HG03342 (cell line): Measurements from ENCODE around the gene PMCH.
"Not testable (repeated sequence)": the region's sequence is repeated elsewhere in the genome, so short reads cannot be mapped to it uniquely, and the experiment has no call there.

Experiments
- ATAC-seq: cut with Tn5 transposase; IDR thresholded peaks from one replicate; pipeline ENCODE4 v1.9.1; 2021; ENCODE audit warnings: mild to moderate bottlenecking, moderate library complexity; ENCODE audit not compliant: unreplicated experiment

The PMCH gene, protein sequence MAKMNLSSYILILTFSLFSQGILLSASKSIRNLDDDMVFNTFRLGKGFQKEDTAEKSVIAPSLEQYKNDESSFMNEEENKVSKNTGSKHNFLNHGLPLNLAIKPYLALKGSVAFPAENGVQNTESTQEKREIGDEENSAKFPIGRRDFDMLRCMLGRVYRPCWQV

DNA sequence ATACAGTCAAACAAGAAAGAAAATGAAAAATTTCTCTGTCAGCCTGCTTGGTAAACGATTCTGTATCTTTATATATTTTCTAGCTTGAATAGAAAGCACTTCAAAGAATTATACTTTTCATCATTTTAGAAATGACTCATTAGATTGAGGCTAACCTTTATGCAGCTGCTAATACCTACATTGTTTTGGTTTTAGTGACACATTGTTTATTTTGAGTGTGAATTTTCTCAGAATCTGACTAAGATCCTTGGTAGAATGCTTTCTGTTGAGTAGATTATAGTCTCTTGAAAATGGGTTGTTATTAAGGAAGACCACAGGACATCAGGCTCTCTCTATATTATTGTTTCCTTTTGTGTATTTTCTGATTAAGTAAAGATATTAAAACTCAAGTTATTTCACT, at the start of gene PMCH:
Gene PMCH (minus strand): TSS at position 45 of the 400 bp plus-strand sequence. CDS start 63 bp downstream, outside the sequence.
- no peak for ATAC-seq

DNA sequence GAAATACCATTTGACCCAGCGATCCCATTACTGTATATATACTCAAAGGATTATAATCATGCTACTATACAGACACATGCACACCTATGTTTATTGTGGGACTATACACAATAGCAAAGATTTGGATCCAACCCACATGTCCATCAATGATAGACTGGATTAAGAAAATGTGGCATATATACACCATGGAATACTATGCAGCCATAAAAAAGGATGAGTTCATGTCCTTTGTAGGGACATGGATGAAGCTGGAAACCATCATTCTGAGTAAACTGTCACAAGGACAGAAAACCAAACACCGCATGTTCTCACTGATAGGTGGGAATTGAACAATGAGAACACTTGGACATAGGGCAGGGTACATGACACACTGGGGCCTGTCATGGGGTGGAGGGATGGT, 43.2 kb upstream of the PMCH start:
- ATAC-seq, result not testable (repeated sequence)

DNA sequence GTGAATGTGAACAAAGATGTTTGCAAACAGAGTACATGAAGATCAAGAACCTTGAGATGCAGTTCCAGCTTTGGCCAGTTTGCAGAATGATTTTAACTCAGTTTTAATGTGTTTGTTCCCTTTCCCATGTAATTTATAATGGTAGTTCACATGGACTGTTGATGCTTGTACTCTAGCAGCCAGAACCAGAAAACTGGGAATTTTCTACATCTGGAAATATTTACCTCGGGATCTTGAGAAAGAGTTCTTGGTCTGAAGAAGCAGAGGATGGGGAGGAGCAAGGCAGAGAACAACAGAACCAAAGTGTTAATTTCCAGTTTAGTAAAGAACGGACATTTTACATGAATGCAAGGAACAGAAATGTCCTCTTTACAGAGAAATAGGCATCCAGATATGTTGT, 37.0 kb upstream of the PMCH start:
- no peak for ATAC-seq

DNA sequence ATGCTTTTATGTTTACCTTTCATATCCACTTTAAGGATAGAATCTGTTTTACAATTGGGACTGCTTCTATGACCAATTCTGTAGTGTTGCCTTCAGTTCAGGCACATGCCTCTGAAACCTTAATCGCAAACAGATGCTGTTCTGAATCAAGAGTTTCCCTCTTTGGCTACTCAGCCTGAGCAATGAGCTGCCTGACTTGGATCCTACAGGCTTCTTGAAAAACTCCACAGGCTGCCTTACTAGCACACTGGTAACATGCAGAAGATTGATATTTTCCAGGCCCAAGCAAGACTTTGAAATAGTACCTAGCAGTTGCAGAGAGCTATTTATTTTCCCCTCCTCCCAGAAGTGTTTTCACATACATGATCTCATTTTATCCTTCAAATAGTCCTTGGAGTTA, 34.8 kb upstream of the PMCH start:
- no peak for ATAC-seq

DNA sequence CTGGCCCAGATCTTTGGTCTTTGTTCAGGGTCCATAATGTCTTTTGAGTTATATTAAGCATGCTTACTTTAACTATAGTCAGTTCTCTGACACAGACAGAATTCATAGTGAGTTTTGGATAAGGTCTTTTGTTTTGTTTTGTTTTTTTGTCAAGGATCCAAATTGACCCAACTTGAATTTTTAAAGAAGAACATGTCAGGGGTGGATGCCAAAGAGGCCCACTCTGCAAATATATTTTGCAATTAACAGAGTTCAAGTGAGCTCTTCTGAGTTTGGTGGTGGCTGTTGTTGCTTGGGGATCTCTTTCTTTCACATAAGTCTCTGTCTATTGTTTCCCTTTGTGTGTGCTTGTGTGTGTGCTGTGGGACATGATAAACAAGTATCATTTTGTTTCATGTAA, 34.4 kb upstream of the PMCH start:
- ATAC-seq, result no peak

DNA sequence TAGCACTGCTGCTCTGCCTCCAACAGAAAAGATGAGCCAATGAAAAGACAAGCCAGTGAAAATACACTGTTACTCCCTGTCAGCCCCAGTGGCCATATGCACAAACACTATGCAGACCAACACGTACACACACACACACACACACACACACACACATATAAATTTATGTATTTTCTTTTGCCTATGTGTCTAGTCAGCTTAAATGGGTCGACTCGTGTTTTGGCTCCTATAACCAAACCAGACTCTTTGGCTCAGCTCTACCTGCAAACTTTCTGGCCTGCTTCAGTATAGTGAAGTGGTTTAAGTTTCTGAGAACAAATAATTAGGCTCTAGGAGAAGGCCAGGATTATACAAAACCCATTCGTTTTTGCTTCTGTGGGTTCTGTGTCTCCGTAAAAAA, 30.3 kb upstream of the PMCH start:
- ATAC-seq, result no peak

DNA sequence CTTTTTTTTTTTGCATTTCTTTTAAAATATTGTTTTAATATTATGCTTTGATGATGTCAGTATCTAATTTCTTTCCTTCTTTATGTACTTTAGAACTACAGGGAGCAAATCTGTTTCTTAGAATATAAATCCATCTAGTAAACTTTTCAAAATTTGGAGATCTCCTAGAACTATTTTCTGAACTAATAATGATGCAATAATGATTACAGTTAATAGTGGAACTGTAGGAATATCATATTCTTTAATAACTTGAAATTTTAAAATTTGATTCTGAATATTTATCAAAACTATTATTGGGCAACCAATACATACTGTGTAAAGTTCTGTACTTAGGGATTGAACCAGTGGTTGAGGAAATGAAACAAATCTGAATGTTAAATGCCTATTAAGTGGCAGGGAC, 23.1 kb upstream of the PMCH start:
- ATAC-seq, result no peak

DNA sequence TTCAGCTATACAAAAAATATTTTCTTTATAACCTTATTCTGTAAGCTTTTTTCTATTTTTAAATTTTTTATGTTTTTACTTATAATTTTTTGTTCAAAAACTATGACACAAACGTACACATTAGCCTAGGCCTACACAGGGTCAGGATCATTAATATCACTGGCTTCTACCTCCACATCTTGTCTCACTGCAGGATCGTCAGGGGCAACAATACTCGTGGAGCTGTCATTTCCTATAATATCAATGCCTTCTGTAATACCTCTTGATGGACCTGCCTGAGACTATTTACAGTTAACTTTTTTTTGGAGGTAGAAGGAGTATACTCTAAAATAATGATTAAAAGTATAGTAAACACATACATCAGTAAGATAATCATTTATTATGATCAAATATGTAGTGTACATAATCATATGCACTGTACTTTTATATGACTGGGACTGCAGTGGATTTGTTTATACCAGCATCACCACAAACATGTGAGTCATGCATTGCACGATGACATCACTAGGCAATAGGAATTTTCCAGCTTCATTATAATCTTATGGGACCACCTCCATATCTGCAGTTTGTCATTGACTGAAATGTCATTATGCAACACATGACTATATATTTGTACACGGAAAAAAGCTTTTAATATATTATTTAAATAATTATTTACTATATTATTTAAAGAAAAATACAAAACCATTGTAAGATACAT, 18.5 kb upstream of the PMCH start:
- ATAC-seq, result no peak

DNA sequence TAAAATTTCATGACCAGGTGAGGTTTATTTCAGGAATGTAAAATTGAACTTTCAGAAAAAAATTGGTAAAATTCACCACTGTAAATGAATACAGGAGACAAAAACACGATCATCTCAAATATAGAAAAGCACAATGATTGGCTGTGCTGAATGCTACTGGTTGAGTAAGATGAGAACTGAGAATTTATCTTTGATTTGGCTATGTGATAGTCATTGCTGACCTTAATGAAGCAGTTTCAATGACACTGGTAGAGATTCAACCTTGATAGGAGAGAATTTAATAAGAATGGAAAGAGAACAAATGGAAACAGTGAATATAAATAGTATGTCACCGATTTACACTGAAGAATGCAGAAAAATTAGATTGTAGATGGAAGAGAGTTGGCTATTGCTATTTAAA, 6.4 kb upstream of the PMCH start:
- ATAC-seq, result no peak

DNA sequence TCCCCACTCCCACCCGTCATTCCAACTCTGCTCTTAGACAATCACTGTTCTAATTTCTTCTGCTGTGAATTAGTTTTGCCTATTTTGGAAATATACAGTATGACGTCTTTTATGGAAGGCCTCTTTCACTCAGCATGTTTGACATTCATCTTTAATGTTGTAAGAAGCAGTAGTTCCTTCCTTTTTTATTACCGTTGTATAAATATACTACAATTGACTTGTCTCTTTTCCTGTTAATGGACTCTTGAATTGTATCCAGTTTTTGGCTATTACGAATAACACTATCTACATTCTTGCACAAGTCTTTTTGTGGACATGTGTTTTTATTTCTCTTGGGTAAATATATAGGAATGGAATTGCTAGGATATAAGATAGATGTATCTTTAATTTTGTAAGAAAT, 4.9 kb upstream of the PMCH start:
- no peak for ATAC-seq

DNA sequence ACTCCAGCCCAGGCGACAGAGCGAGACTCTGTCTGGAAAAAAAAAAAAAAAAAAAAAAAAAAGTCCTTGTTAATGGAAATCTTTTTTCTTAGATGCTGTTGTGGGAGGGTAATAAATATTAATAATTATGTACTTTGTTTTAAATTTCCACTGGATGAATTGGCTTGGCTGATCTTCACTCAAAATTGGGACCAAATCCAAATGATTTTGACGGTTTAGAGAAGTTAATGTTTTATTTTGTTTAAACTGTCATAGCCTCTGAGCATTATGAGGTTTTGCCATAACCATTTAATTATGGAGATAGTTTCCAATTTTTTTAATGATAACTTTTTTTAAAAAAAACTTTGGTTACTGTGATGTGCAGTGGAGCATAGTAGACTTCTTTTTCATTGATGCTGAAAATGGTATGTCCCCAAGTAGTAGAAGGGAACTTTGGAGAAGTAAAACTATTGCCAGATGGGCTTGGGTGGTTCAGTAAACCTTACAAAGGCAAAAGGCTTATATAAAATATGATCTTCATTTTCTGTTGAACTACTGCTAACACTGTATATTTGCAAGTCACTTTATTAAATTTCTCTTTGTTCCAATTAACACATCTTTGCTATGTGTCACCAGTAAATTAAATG, 3.9 kb upstream of the PMCH start:
- ATAC-seq, result no peak

DNA sequence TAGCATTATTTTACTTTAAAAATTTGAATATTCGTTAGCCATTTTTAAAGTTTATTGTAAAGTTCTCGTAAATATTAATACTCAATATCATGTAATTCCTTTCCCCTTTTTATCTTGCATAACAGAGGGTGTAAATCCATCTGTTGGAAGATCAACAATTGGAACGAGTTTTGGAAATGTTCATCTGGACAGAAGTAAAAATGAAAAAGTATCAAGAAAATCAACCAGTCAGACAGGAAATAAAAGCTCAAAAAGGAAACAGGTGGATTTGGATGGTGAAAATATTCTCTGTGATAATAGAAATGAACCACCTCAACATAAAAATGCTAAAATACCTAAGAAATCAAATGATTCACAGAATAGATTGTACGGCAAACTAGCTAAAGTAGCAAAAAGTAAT, 1.8 kb downstream of the PMCH start:
- no peak for ATAC-seq

DNA sequence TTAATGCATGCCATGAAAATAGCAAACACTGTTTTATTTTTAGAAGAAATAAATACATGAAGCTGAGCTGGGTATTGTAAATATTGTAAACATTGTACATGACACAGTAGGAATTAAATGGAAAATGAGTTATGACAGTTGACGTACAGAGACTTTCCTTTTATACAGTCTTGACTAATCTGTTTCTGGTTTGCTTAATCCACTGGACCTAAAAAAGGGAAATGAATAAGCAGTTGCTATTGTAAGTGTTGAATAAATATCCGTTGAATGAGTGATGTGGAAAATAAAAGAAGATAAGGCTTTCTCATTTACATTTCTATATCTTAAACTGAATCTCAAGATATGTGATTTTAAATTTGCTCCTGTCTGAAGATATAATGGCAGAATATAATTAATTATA, 15.0 kb downstream of the PMCH start:
- ATAC-seq, result no peak

DNA sequence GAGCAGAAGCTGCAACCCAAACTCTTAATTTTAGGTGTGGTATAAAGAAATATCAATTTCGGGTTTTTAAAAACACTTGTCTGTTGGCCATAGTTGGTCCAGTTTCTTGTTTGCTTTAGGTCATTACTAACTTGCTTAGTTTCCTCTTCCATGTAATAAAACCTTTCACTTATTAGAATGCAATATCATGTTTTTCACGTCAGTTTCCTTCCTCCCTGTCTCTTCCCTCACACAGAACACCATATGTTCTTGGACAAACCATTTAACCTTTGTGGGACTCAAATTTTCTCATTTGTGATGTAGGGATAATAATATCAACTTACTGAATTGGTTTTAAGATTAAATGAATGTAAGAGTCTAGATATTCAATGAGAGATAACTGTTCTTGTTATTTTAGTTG, 22.9 kb downstream of the PMCH start:
- no peak for ATAC-seq

DNA sequence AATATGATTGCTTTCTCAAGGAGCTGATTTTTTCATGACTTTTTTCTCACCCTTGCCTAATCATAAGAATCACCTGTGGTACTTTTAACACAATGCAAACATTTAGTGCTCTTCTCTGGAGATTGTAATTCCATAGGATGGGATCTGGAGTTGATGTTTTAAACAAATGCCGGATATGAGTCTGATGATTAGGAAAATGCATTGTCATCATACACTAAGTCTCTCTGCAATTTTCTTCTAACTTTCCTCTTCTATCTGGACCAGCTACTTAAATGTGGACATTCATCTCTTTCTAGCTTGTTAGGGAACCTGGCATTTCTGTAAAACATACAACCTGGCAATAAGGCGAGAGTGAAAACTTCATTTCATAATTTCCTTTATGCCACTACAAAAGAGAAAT, 23.5 kb downstream of the PMCH start:
- no peak for ATAC-seq

DNA sequence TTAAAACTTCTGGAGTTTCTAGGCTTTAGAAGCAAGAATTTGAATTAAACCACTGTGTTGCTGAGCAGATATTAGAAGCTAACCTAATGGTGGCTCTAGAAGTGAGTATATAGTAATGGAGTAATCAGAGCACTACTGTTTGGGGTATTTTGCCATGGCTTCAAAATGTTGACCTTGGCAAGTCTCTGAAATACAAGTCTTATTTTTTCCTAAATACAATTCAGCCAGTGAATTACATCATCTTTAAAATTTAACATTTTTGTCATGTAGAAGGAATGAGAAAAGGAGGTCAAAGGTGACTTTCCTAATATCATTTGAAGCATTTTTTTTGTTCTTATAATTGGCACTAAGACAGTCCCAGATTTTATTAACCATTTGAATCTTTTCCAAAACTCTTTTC, 25.2 kb downstream of the PMCH start:
- no peak for ATAC-seq

DNA sequence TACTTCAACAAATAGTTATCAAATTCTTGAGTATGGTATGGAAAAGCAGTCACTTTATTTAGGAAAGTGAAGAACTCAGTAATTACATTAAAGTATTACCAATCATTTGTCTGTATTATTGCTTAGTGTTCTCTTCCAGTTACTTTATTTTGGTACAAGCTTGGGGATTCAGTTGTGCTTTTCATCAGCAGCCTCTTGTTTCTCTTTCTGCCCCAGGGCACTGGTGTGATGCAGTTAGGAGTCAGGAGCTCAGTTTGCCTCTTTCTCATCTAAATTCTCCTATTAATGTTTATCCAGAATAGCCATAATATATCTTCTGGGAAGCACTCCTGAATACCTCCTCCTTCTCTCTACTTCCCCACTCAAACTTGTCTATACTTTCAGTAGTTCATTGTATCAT, 25.7 kb downstream of the PMCH start:
- ATAC-seq, result no peak

DNA sequence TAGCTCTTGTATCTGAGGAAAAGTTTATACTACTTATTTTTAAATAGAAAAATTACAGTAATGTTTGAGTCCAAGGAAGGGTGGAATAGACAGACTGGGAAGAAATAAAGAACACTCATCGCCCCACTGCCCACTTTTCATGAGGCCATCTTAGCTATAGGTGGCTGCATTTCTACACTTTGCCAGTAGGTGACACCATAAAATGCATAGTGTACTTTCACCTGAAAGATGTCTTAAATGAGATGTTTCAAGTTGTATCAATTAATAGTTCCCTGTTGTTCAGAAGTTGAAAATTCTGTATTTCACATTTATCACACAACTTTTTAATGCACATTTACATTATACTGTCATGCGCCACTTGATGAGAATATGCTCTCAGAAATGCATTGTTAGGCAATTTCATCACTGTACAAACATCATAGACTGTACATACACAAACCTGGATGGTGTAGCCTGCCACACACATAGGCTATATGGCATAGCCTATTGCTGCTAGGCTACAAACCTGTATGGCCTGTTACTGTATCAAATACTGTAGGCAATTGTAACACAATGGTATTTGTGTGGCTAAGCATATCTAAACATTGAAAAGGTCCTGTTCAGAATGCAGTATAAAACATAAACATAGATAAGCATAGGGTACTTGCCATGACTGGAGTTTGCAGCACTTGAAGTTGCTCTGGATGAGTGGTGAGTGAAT, 27.6 kb downstream of the PMCH start:
- no peak for ATAC-seq

DNA sequence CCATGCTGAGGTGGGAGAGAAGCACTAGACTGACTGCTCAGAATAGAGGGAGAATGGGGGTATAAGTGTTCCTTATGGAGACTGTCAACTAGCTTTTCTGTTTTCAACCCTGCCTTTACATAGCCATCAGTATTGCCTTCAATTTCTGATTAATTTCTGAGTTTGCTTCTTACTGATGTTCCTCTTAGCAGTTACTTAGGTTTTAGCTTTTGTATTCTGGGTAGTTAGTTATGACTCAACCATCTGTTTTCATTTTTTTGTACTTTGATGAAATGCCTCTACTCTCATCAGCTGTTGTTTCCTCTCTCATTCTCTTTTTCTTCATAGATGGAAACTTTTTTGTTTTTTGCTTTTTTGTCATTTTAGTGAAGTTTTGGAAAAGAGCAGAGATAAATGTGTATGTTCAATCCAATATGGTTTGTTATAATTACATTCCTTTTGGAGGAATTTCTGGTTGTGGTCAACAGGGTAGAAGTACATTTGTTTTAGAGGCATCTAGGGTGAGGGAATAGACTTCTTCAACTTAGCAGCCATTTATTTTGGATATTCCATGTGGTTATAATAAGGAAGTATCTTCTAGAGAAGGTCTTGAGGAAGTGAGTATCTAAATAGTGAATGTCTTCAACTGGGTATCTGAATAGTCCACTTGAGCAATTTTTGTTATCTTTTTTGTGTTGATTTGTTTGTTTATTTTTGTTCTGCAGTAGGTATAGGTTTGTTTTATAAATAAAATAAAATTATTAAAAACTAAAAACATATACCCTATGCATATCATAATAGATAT, 29.6 kb downstream of the PMCH start:
- peak; percentile 63 for ATAC-seq

DNA sequence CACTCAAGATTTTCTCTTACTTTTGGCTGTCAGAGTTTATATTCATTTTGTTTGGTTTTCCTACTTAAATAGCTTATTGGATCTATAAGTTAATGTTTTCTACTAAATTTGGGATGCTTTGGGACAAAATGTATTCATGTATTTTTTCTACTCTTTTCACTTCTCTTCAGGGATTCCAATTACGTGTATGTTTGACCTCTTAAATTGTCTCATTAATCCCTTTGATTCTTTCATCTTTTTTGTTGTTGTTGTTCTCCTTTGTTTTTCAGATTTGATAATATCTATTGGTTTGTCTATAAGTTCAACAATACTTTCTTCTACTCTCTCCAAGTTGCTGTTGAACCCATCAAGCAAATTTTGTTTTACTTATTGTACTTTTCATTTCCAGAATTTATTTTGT, 34.2 kb downstream of the PMCH start:
- ATAC-seq, result no peak

DNA sequence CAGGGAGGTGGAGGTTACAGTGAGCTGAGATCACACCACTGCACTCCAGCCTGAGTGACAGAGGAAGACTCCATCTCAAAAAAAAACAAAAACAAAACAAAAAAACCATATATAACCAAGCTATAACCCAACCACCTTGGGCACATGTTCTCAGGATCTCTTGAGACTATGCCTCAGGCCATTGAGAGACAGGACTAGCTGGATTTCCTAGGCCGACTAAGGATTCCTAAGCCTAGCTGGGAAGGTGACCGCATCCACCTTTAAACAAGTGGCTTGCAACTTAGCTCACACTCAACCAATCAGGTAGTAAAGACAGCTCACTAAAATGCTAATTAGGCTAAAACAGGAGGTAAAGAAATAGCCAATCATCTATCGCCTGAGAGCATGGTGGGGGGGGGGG, 42.4 kb downstream of the PMCH start:
- ATAC-seq, result not testable (repeated sequence)
